Right lung (tissue), 5 donors: ENCODE results near the gene COX15. TPM values are rescaled to one million over a fixed set of nuclear protein-coding genes. Genes with fewer than 3 reads are reported as not detected.
"Not testable (repeated sequence)": the region's sequence is repeated elsewhere in the genome, so short reads cannot be mapped to it uniquely, and the experiment has no call there.

ENCODE experiments used
- DNase-seq, 2 donors: peaks; one replicate each; pipeline ENCODE4 v3.0.0-alpha.2; 2013
- polyA plus RNA-seq, 5 donors: library from polyadenylated mRNA; unstranded; fragments of 120-200 nt; gene quantifications; one replicate each; pipeline versions ENCODE4 v1.2.1 to v1.2.3, GENCODE V29; 2013; ENCODE audit warnings: inconsistent platforms in 1 of 5, low replicate concordance in 1 of 5; ENCODE audit not compliant: insufficient read length in 5 of 5, insufficient read depth in 1 of 5

COX15 gene
- polyA plus RNA-seq, 5 donors, result 39.0 to 62.1 (median 52.2) TPM

GRCh38 chr10:99743841-99744240 lies 11.9 kb upstream of the COX15 start:
- DNase-seq, result no peak

DNA sequence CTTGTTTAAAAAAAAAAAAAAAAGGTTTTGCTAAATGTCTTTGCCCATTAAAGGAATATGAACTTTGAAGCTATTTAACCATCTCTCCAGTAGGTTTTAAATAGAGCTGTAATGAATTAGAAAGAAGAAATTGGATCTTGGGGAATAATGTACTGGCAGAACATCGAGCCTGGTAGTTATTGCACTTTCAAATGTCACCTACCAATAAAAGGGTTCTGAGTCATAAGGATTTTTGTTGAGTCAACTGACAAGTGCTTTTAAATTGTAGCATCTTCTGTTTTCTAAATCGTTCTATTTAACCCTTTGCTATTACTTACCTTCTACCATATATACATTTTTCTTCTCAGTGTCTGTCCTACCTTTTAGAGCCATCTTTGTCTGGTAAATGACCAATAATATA lies 10.8 kb upstream of the COX15 start:
- DNase-seq, result no peak

- no peak for DNase-seq
Measured at GRCh38 chr10:99742254-99742653, 10.3 kb upstream of the COX15 start.

GRCh38 chr10:99740933-99741559 lies 9.1 kb upstream of the COX15 start:
- DNase-seq, result no peak

DNA sequence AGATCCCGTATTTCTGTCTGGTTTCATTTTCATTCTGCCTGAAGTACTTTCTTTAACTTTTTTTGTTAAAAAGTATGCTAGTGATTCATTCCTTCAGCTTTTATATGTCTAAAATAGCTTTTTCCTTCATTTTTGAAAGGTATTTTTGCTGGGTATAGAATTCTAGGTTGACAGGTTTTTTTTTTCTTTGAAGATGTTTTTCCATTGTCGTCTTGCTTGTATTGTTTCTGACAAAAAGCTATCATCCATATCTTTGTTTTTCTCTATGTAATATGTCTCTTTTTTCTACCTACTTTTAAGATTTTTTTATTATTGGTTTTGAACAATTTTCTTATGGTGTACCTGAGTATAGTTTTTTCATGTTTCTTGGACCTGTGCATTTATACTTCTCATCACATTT lies 8.3 kb upstream of the COX15 start:
- no peak for DNase-seq

- not testable (repeated sequence) for DNase-seq
Measured at GRCh38 chr10:99734111-99734510, 2.2 kb upstream of the COX15 start.

- peak in 1 of 2 donors; percentile 12 for DNase-seq
Measured at GRCh38 chr10:99733366-99733765, 1.4 kb upstream of the COX15 start.

DNA sequence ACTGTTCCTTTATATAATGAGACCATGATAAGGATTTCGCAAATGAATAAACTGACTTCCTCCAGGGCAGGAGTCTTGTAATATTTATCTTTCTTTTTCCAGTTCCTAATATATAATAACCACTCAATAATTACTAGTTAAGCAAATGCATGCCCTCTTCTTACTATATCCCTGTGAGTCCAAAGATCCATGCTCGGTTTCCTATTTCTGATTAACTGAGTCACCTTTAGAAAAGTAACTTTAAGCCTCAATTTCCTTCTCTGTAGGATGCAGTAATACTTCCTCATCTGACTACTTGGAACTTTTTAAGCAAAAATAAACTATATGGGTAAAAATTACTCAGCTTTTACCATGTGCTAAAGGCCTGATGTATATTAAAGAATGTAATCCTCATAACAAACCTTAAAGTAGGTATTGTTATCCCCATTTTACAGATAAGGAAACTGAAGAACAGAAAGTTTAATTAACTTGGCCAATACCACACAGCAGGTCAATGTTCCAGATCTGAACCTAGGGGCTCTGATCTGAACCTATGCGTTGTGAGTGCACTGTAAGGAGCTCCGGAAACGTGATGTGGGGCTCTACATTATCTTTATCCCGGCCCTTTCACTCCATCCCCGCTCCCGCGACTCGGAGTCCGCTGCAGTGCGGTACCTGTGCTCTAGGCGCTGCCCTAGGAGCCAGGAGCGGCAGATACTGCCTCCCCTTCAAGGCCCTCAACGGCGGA lies 458 bp downstream of the COX15 start:
- no peak for DNase-seq

GRCh38 chr10:99730026-99730425 lies 1.9 kb downstream of the COX15 start:
- no peak for DNase-seq

GRCh38 chr10:99720387-99720786 lies 11.5 kb downstream of the COX15 start:
- no peak for DNase-seq

GRCh38 chr10:99714446-99714845 lies 17.5 kb downstream of the COX15 start:
- no peak for DNase-seq

GRCh38 chr10:99711129-99711719 lies 20.7 kb downstream of the COX15 start:
- peak in 1 of 2 donors; percentile 32 for DNase-seq

GRCh38 chr10:99709480-99710229 lies 22.3 kb downstream of the COX15 start:
- DNase-seq, result no peak

DNA sequence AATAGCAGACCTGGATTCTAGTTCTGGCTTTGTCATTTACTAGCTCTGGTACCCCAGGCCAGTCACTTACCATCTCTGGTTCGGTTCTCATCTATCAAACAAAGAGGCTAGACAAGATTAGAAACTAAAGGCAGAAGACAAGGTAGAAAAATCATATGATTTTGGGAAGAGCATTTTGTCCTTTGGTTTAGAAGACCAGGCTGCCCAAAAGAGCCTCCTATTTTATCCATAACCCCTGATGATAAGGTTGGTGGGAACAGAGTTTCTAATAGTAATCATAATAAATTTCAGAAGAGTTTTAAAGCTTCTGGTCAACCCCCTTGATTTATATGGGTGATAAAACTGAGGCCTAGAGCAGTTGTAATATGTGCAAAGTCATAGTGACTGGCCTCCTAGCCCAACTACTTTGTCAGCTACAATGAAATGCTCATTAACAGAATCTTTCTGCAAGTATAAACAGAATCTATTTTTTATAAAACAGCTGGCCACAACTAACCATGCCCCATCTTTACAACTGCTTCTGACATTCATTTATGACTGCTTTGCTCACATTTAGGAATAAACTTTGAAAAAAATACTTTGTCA lies 23.4 kb downstream of the COX15 start:
- no peak for DNase-seq

DNA sequence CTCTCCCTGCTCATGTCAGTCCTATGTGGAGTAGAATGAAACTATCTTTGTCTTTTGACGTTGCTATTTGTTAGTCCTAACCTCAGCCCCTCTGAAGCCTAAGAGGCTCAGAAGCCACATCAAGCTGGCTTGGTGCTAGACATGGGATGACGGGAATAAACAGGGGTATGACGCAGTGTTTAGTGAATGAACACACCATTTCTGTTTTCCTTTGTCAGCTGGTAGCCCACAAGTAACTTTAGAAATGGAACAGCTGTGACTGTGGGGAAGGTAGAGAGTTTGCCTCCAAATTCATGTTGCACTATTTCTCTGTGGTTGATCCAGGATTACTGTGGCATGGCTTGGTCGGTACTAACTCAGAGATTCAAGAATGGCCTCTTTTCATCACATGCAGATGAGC lies 31.3 kb downstream of the COX15 start:
- DNase-seq, result no peak

GRCh38 chr10:99698504-99699080 lies 33.3 kb downstream of the COX15 start:
- DNase-seq, result no peak

- no peak for DNase-seq
Measured at GRCh38 chr10:99695761-99696160, 36.2 kb downstream of the COX15 start.

GRCh38 chr10:99693933-99694583 lies 37.9 kb downstream of the COX15 start:
- DNase-seq, result no peak

GRCh38 chr10:99689461-99689860 lies 42.5 kb downstream of the COX15 start:
- no peak for DNase-seq

GRCh38 chr10:99685597-99685967 lies 46.3 kb downstream of the COX15 start:
- no peak for DNase-seq

- no peak for DNase-seq
Measured at GRCh38 chr10:99682752-99683151, 49.2 kb downstream of the COX15 start.
